ENCODE results near the gene INKA1. TPM values are rescaled to one million over a fixed set of nuclear protein-coding genes. Genes with fewer than 3 reads are reported as not detected.

The INKA1 gene
- total and polyA plus RNA-seq, 9 of the 15 experiments (the other 6 are each of a cell fraction or from before 2014, with no cell fraction given), result 0.55 to 13.9 (median 6.7) TPM

- TF ChIP-seq, protein P1, sequence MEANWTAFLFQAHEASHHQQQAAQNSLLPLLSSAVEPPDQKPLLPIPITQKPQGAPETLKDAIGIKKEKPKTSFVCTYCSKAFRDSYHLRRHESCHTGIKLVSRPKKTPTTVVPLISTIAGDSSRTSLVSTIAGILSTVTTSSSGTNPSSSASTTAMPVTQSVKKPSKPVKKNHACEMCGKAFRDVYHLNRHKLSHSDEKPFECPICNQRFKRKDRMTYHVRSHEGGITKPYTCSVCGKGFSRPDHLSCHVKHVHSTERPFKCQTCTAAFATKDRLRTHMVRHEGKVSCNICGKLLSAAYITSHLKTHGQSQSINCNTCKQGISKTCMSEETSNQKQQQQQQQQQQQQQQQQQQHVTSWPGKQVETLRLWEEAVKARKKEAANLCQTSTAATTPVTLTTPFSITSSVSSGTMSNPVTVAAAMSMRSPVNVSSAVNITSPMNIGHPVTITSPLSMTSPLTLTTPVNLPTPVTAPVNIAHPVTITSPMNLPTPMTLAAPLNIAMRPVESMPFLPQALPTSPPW (CRISPR knock-in tag; IDR thresholded peaks at IDR 0.05), result peak; percentile 69
- TF ChIP-seq NEUROD1 (IDR thresholded peaks at IDR 0.05; ENCODE audit: borderline replicate concordance, low read depth, low read length, partially characterized antibody) (peak; percentile 88), CBFA2T2 (conservative IDR thresholded peaks at IDR 0.05) (peak; percentile 80), SRSF7 (optimal IDR thresholded peaks at IDR 0.05; ENCODE audit: low read depth, low read length) (no peak), ZSCAN29 (IDR thresholded peaks at IDR 0.05) (no peak), CREM (IDR thresholded peaks at IDR 0.05; ENCODE audit: low read depth) (peak; percentile 90), NCOA4 (IDR thresholded peaks at IDR 0.05; ENCODE audit: partially characterized antibody) (no peak), STAG1 (CRISPR knock-in tag; IDR thresholded peaks at IDR 0.05; ENCODE audit: borderline replicate concordance) (no peak), MAZ (CRISPR knock-in tag; conservative IDR thresholded peaks at IDR 0.05 in 1 of 2, IDR thresholded peaks at IDR 0.05 in 1 of 2) (peak; percentile 23 to 43; a peak in 3 of 4 replicates), MEF2D (tag; conservative IDR thresholded peaks at IDR 0.05; ENCODE audit: low read depth) (0 out of 2 replicates have a peak, but pooled peaks have one; percentile 67), E2F3 (CRISPR knock-in tag; IDR thresholded peaks at IDR 0.05) (peak; percentile 45; the same call in 1 of the 2 replicates), TOE1 (IDR thresholded peaks at IDR 0.05; ENCODE audit: borderline replicate concordance) (peak; percentile 96), TOE1 (CRISPR knock-in tag; IDR thresholded peaks at IDR 0.05; ENCODE audit: borderline replicate concordance, low read depth) (no peak), ZBTB17 (CRISPR knock-in tag; IDR thresholded peaks at IDR 0.05) (peak; percentile 37; the same call in 1 of the 2 replicates), BMI1 (IDR thresholded peaks at IDR 0.05; ENCODE audit: low read length) (peak; percentile 59; the same call in 1 of the 2 replicates), PHF8 (IDR thresholded peaks at IDR 0.05; ENCODE audit: borderline replicate concordance, low read length) (peak; percentile 85; the same call in 1 of the 2 replicates), ZFX (CRISPR knock-in tag; IDR thresholded peaks at IDR 0.05) (peak; percentile 98), HMG20B (CRISPR knock-in tag; IDR thresholded peaks at IDR 0.05) (no peak), PURB (CRISPR knock-in tag; IDR thresholded peaks at IDR 0.05; ENCODE audit: low read depth) (no peak), RBM17 (IDR thresholded peaks at IDR 0.05; ENCODE audit: borderline replicate concordance, low read depth, low read length) (no peak)
- TF ChIP-seq, protein P2, sequence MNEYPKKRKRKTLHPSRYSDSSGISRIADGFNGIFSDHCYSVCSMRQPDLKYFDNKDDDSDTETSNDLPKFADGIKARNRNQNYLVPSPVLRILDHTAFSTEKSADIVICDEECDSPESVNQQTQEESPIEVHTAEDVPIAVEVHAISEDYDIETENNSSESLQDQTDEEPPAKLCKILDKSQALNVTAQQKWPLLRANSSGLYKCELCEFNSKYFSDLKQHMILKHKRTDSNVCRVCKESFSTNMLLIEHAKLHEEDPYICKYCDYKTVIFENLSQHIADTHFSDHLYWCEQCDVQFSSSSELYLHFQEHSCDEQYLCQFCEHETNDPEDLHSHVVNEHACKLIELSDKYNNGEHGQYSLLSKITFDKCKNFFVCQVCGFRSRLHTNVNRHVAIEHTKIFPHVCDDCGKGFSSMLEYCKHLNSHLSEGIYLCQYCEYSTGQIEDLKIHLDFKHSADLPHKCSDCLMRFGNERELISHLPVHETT (CRISPR knock-in tag; conservative IDR thresholded peaks at IDR 0.05 in 1 of 2, IDR thresholded peaks at IDR 0.05 in 1 of 2), result peak in 1 of 2 experiments; percentile 80; a peak in 2 of 4 replicates
- TF ChIP-seq, protein P3, sequence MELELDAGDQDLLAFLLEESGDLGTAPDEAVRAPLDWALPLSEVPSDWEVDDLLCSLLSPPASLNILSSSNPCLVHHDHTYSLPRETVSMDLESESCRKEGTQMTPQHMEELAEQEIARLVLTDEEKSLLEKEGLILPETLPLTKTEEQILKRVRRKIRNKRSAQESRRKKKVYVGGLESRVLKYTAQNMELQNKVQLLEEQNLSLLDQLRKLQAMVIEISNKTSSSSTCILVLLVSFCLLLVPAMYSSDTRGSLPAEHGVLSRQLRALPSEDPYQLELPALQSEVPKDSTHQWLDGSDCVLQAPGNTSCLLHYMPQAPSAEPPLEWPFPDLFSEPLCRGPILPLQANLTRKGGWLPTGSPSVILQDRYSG (tag; conservative IDR thresholded peaks at IDR 0.05; ENCODE audit: low read depth), result peak; percentile 44; the same call in 1 of the 2 replicates
Measured at GRCh38 chr3:49786357-49787181, 16.5 kb upstream of the INKA1 start, which contains the start of gene IP6K1 (continued).

All from K562 (cell line).